ENCODE results near the gene AXL.
"Not testable (repeated sequence)": the region's sequence is repeated elsewhere in the genome, so short reads cannot be mapped to it uniquely, and the experiment has no call there.

DNA sequence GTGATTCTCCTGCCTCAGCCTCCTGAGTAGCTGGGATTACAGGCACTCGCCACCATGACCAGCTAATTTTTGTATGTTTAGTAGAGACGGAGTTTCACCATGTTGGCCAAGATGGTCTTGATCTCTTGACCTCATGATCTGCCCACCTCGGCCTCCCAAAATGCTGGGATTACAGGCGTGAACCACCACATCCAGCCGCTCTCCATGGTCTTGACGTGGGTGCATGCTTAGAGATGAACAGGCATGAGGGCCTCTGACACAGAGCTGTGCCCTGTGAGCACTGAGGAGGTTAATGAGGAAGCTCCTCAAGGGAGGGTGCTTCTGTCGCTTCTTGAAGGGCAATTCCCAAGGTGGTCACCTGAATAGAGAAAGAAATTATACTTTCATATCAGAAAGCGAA lies 70.8 kb downstream of the AXL start:
- TF ChIP-seq, protein P1, sequence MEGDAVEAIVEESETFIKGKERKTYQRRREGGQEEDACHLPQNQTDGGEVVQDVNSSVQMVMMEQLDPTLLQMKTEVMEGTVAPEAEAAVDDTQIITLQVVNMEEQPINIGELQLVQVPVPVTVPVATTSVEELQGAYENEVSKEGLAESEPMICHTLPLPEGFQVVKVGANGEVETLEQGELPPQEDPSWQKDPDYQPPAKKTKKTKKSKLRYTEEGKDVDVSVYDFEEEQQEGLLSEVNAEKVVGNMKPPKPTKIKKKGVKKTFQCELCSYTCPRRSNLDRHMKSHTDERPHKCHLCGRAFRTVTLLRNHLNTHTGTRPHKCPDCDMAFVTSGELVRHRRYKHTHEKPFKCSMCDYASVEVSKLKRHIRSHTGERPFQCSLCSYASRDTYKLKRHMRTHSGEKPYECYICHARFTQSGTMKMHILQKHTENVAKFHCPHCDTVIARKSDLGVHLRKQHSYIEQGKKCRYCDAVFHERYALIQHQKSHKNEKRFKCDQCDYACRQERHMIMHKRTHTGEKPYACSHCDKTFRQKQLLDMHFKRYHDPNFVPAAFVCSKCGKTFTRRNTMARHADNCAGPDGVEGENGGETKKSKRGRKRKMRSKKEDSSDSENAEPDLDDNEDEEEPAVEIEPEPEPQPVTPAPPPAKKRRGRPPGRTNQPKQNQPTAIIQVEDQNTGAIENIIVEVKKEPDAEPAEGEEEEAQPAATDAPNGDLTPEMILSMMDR (IDR thresholded peaks at IDR 0.05; ENCODE audit: poor library complexity): not testable (repeated sequence)
- TF ChIP-seq EZH2 (IDR thresholded peaks at IDR 0.05; ENCODE audit: borderline replicate concordance): not testable (repeated sequence)
